Measurements from ENCODE around the gene UNC13B.

The UNC13B gene

DNA sequence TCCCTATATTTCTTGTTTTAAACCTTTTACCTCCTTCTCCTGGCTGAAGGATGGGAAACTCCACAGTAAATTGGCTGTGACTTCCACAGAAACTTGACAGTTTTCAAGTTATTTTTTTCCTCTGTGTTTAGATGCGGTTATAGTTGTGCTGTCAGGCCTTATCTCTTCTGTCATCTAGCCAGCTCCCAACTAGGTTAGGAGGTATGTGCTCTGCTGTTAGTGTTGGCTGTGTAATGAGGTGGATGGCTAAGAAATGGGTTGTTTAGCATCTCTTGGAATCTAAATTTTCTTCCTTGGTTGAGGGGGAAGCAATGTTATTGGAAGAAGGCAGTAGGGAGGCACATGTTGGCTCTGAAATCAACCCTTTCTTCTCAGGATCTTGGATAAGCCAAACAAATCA lies 178.2 kb downstream of the UNC13B start:
- DNase-seq: no peak

DNA sequence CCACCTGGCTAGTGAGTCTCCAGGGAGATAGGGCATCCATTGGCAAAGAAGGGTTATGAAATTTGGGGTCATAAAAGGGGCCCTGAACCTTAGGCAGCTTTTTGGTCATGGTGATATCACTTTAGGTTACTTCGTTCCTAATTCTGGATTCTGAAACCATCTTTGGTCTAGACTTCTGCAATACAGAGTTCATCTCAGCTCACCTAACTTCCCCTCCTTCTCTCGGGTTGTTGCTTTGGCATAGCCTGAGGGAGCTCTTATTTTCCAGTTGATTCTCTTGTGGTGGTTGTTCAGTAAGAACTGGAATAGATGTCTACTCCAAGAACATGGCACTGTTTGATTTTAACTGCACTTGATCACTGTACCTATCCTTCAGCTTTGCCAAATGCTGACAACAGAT lies 179.2 kb downstream of the UNC13B start:
- no peak for DNase-seq

GRCh38 chr9:35341585-35341984 lies 179.8 kb downstream of the UNC13B start:
- no peak for DNase-seq

GRCh38 chr9:35342221-35342958 lies 180.6 kb downstream of the UNC13B start:
- DNase-seq: no peak

GRCh38 chr9:35348109-35348508 lies 186.3 kb downstream of the UNC13B start:
- DNase-seq: no peak

DNA sequence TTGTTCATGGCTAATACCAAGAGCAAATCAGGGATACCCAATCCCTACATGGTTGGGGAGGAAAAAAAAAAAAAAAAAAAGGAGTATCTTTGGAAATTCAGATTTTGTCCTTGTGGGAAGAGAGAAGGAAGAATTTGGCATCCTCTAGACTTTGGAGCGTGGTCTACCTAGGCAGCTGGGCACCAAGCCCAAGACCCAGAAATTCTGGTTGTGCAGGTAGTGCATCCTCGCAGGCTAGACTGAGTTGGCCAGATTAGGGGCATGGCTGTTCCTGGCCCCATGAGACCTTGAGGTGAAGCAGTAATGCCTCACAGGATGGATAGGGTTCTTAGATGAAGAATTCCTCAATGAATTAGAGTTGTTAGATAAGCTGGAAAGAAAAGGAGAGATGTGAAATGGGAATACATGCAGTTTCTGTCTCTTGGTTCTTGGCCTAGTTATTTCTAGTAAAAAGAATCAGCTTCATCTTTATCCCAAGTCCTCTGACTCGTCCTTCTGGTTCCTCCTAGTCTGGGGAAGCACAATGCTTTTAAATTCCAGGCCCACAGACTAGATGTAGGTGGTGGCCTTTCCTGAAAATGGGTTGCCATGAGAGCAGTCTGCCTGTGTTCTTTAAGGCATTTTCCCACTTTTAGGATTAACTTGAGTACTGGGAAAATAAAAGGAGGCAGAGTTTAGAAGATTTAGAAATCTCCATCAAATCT lies 187.6 kb downstream of the UNC13B start:
- no peak for DNase-seq

DNA sequence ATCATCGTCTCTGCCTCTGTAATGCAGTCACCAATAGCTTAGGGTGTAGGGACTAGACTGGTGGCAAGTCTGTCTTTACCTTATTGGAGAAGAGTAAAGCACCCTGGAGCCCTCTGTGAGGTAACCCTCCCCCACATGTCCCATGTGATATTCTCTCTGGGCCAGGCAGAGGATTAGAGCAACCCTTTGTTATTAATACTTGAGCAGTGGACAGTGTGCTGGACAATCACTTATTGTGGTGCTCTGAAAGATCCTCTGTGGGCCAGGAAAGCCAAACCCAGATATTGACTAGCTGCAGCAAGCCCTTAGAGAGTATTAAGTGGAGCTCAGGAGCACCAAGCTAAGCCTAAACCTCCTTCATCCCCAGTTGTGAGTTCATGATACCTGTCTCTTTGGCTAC lies 188.4 kb downstream of the UNC13B start:
- DNase-seq: no peak

- DNase-seq: no peak
Observed at GRCh38 chr9:35350827-35351549, 189.2 kb downstream of the UNC13B start.

DNA sequence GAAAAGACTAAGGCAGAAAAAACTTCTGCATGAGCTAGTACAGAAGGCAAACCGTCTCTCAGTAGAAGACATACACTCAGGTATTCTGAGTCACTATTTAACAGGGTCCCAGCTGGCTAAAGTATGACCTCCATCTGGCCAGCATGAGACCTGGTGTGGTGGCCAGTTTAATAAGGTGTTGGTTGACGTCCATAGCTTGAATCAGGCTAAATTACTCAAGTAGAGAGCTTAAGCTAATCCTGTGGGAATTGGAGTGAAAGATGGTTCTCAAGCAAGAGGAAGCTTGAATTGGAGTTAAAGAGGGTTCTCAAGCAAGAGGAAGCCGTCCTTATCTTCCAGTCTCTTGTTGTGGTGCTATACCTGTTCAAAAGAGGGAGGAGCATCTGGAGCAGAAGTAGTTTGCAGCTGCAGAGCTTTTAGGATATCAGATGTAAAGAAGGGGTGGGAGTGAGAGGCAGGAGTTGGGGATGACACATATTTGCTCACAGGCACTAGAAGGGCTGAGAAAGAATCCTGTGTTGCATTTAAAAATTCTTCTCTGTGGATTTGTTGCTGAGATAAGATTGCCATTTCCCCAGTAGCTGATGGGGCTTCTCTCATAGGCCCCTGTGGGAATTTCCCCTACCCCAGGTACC lies 192.0 kb downstream of the UNC13B start:
- no peak for DNase-seq

GRCh38 chr9:35355939-35356338 lies 194.1 kb downstream of the UNC13B start:
- DNase-seq: no peak

GRCh38 chr9:35357116-35357515 lies 195.3 kb downstream of the UNC13B start:
- DNase-seq: no peak

GRCh38 chr9:35357826-35358225 lies 196.0 kb downstream of the UNC13B start:
- DNase-seq: no peak

GRCh38 chr9:35364817-35365585 lies 203.2 kb downstream of the UNC13B start:
- peak in 1 of 6 experiments; percentile 8 for DNase-seq

- DNase-seq: no peak
Observed at GRCh38 chr9:35366627-35367026, 204.8 kb downstream of the UNC13B start.

GRCh38 chr9:35367451-35367850 lies 205.6 kb downstream of the UNC13B start:
- no peak for DNase-seq

DNA sequence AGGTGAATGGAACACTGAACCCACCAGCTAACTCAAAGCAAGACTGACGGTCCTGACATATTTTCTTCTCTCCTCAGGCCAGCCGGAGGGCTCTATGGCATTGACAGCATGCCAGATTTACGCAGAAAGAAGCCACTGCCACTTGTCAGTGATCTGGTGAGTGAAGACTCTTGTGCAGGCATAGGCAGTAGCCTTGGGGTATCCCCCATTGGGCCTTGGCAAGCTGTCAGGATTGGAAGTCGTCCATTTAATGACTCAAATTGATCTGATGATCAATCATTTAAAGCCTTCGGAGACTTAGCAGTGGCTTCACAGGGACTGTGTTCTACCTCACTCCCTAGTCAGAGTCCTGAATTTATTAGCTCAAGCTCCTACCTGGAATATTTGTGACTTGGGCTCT lies 208.4 kb downstream of the UNC13B start:
- DNase-seq: no peak

GRCh38 chr9:35374436-35374835 lies 212.6 kb downstream of the UNC13B start:
- no peak for DNase-seq

- no peak for DNase-seq
Observed at GRCh38 chr9:35374910-35375309, 213.1 kb downstream of the UNC13B start.

DNA sequence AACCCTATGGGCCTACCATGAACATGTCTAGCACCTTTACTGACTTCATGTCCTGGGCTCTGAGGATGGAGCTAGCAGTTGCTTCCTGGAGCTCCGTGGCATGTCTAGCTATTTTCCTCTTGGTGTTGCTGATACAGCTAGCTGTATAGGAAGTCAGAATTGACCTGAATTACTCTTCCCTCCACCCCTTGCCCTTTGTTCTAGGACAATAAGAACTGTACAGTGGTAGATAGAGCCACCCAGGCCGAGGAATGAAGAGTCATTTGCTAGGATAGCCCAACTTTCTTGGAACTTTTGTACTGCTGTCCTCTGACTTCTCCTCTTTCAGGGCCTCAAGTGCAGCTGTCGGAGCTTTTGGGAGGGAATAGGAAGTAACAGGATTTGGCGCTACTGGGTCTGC lies 218.2 kb downstream of the UNC13B start:
- DNase-seq: no peak

- no peak for DNase-seq
Observed at GRCh38 chr9:35380619-35381018, 218.8 kb downstream of the UNC13B start.

GRCh38 chr9:35385042-35385441 lies 223.2 kb downstream of the UNC13B start:
- DNase-seq: no peak

- no peak for DNase-seq
Observed at GRCh38 chr9:35395076-35395705, 233.4 kb downstream of the UNC13B start.

All from stimulated activated naive CD4-positive, alpha-beta T cell (primary cell).